Karpas-422 (cell line): ENCODE measurements around the gene PGLYRP2. TPM values are rescaled to one million over a fixed set of nuclear protein-coding genes. Genes with fewer than 3 reads are reported as not detected.

Source experiments
- DNase-seq: peaks from one replicate; pipeline ENCODE4 v3.0.0-alpha.2; 2015
- H2AFZ ChIP-seq: fragments of 200-600 bp; sonication (generic); 2 replicates; pipeline ENCODE4 v1.6.1; 2014; ENCODE audit warnings: antibody characterized with exemption, low read length, mixed read lengths
- H3K27ac ChIP-seq: fragments of 200-600 bp; sonication (generic); 2 replicates; pipeline ENCODE4 v1.5.1; 2014; ENCODE audit warnings: mild to moderate bottlenecking, low read length, moderate library complexity
- H3K27me3 ChIP-seq: fragments of 200-600 bp; sonication (generic); 2 replicates; pipeline ENCODE4 v1.6.1; 2014; ENCODE audit warnings: low read length, mixed read lengths
- H3K36me3 ChIP-seq: fragments of 200-600 bp; sonication (generic); 2 replicates; pipeline ENCODE4 v1.6.1; 2014; ENCODE audit warnings: low read length, mixed read lengths; ENCODE audit not compliant: insufficient read depth
- H3K4me1 ChIP-seq: fragments of 200-600 bp; sonication (generic); 2 replicates; pipeline ENCODE4 v1.6.1; 2014; ENCODE audit warnings: mild to moderate bottlenecking, low read length, mixed read lengths
- H3K4me2 ChIP-seq: fragments of 200-600 bp; sonication (generic); 2 replicates; pipeline ENCODE4 v1.6.1; 2014; ENCODE audit warnings: low read length, low read depth, mild to moderate bottlenecking; ENCODE audit not compliant: poor library complexity, severe bottlenecking
- H3K4me3 ChIP-seq: fragments of 200-600 bp; sonication (generic); 2 replicates; pipeline ENCODE4 v1.5.1; 2014; ENCODE audit warnings: mild to moderate bottlenecking, antibody characterized with exemption, low read length, mixed read lengths
- H3K79me2 ChIP-seq: fragments of 200-600 bp; sonication (generic); 2 replicates; pipeline ENCODE4 v1.6.1; 2014; ENCODE audit warnings: mild to moderate bottlenecking, low read length, mixed read lengths
- H3K9ac ChIP-seq: fragments of 200-600 bp; sonication (generic); 2 replicates; pipeline ENCODE4 v1.6.0; 2014; ENCODE audit warnings: low read length
- H3K9me2 ChIP-seq: fragments of 200-600 bp; sonication (generic), shearing (Covaris generic); replicated peaks from 2 replicates; pipeline ENCODE4 v1.6.0; 2014; ENCODE audit warnings: mild to moderate bottlenecking, low read length, moderate library complexity; ENCODE audit not compliant: insufficient read depth
- H3K9me3 ChIP-seq: fragments of 300-700, 200-600 bp; sonication (generic); 2 replicates; pipeline ENCODE4 v1.6.1; 2014; ENCODE audit warnings: low read length, mixed read lengths
- H4K20me1 ChIP-seq: fragments of 200-600 bp; sonication (generic); 2 replicates; pipeline ENCODE4 v1.6.1; 2014; ENCODE audit warnings: mild to moderate bottlenecking, antibody characterized with exemption, low read length, low read depth; ENCODE audit not compliant: insufficient read depth
- total RNA-seq: library from RNA; depleted of rRNA; stranded (reverse); fragments of >200 nt; shearing (Covaris generic); gene quantifications from 2 replicates; pipeline ENCODE4 v1.2.3, GENCODE V29; 2014; ENCODE audit warnings: low replicate concordance

PGLYRP2 gene
- total RNA-seq, 1 experiment from 2014 or later, result not detected

- H4K20me1 ChIP-seq, result no peaks in the 10 kb centered on the region
- no peak overlapping the region for H3K4me2 ChIP-seq
- H3K9ac ChIP-seq, result no peak overlapping the region
- H3K9me2 ChIP-seq, result no peaks in the 10 kb centered on the region
- no peak overlapping the region for H3K27ac ChIP-seq
- H2AFZ ChIP-seq, result no peak overlapping the region
- no peak overlapping the region for H3K4me3 ChIP-seq
- no peaks in the 10 kb centered on the region for H3K79me2 ChIP-seq
- no peaks in the 10 kb centered on the region for H3K36me3 ChIP-seq
- no peaks in the 10 kb centered on the region for H3K4me1 ChIP-seq
- no peaks in the 10 kb centered on the region for H3K27me3 ChIP-seq
- no peaks in the 10 kb centered on the region for H3K9me3 ChIP-seq
- no peak for DNase-seq
Observed at GRCh38 chr19:15455996-15456395, 23.3 kb downstream of the PGLYRP2 start.

- no peak overlapping the region for H3K27ac ChIP-seq
- H3K4me3 ChIP-seq, result no peak overlapping the region
- no peaks in the 10 kb centered on the region for H3K27me3 ChIP-seq
- H3K4me2 ChIP-seq, result no peak overlapping the region
- no peaks in the 10 kb centered on the region; the same call in 1 of the 2 replicates for H3K9me2 ChIP-seq
- no peaks in the 10 kb centered on the region for H3K9me3 ChIP-seq
- H4K20me1 ChIP-seq, result no peaks in the 10 kb centered on the region
- peaks cover 2% of the 10 kb centered on the region for H3K4me1 ChIP-seq
- no peaks in the 10 kb centered on the region for H3K36me3 ChIP-seq
- H3K9ac ChIP-seq, result no peak overlapping the region
- H2AFZ ChIP-seq, result no peak overlapping the region
- DNase-seq, result no peak
- H3K79me2 ChIP-seq, result no peaks in the 10 kb centered on the region
Observed at GRCh38 chr19:15453906-15454860, 25.1 kb downstream of the PGLYRP2 start.

GRCh38 chr19:15453091-15453578 lies 26.2 kb downstream of the PGLYRP2 start:
- Histone ChIP-seq H3K79me2 (no peaks in the 10 kb centered on the region), H2AFZ (no peak overlapping the region), H3K4me2 (no peak overlapping the region), H3K27ac (no peak overlapping the region), H3K27me3 (no peaks in the 10 kb centered on the region), H3K9me3 (no peaks in the 10 kb centered on the region), H3K9me2 (no peaks in the 10 kb centered on the region; the same call in 1 of the 2 replicates), H3K9ac (no peak overlapping the region), H3K4me3 (no peak overlapping the region), H4K20me1 (no peaks in the 10 kb centered on the region), H3K4me1 (peaks cover 6% of the 10 kb centered on the region), H3K36me3 (no peaks in the 10 kb centered on the region)
- no peak for DNase-seq

GRCh38 chr19:15452111-15453047 lies 26.9 kb downstream of the PGLYRP2 start:
- no peaks in the 10 kb centered on the region for H3K27me3 ChIP-seq
- no peaks in the 10 kb centered on the region for H4K20me1 ChIP-seq
- H3K4me2 ChIP-seq, result no peak overlapping the region
- H3K9me3 ChIP-seq, result no peaks in the 10 kb centered on the region
- H3K4me3 ChIP-seq, result no peak overlapping the region
- no peaks in the 10 kb centered on the region; the same call in 1 of the 2 replicates for H3K9me2 ChIP-seq
- no peak overlapping the region for H2AFZ ChIP-seq
- peaks cover 6% of the 10 kb centered on the region for H3K4me1 ChIP-seq
- H3K36me3 ChIP-seq, result no peaks in the 10 kb centered on the region
- H3K9ac ChIP-seq, result no peak overlapping the region
- H3K27ac ChIP-seq, result no peak overlapping the region
- peak; percentile 65 for DNase-seq
- no peaks in the 10 kb centered on the region for H3K79me2 ChIP-seq

- H2AFZ ChIP-seq, result peak overlapping the region; percentile 12; the same call in 1 of the 2 replicates
- no peak overlapping the region for H3K27ac ChIP-seq
- no peak overlapping the region for H3K4me2 ChIP-seq
Observed at GRCh38 chr19:15450528-15450890, 28.8 kb downstream of the PGLYRP2 start.

GRCh38 chr19:15449620-15450527 lies 29.4 kb downstream of the PGLYRP2 start, which contains the start of gene WIZ:
Gene WIZ, minus strand, starts transcription at chr19:15449956. Its CDS starts 1,649 bp downstream, at chr19:15448307.
- Histone ChIP-seq H3K4me3 (peak within 1 kb of the TSS; percentile 41; the same call in 1 of the 2 replicates), H3K27ac (no peak within 1 kb of the TSS), H3K9me3 (no peaks in the 10 kb centered on the region), H3K4me1 (peaks cover 6% of the 10 kb centered on the region), H3K9ac (no peak within 1 kb of the TSS), H4K20me1 (0 out of 2 replicates have a peak, but pooled peaks cover 5% of the 10 kb centered on the region), H3K27me3 (no peaks in the 10 kb centered on the region), H3K79me2 (no peaks in the 10 kb centered on the region), H3K4me2 (peak within 1 kb of the TSS; percentile 45), H3K36me3 (no peaks in the 10 kb centered on the region), H3K9me2 (no peaks in the 10 kb centered on the region; the same call in 1 of the 2 replicates), H2AFZ (peak within 1 kb of the TSS; percentile 12; the same call in 1 of the 2 replicates)
- DNase-seq, result peak; percentile 89

More at GRCh38 chr19:15450528-15450890, 28.8 kb downstream of the PGLYRP2 start:
- Histone ChIP-seq H4K20me1 (0 out of 2 replicates have a peak, but pooled peaks cover 5% of the 10 kb centered on the region), H3K4me3 (peak overlapping the region; percentile 38; the same call in 1 of the 2 replicates), H3K9me2 (no peaks in the 10 kb centered on the region; the same call in 1 of the 2 replicates), H3K9me3 (no peaks in the 10 kb centered on the region), H3K9ac (no peak overlapping the region), H3K27me3 (no peaks in the 10 kb centered on the region), H3K4me1 (peaks cover 6% of the 10 kb centered on the region), H3K79me2 (no peaks in the 10 kb centered on the region), H3K36me3 (no peaks in the 10 kb centered on the region)
- no peak for DNase-seq
